HepG2 (cell line): ENCODE measurements around the gene NAT14. TPM values are rescaled to one million over a fixed set of nuclear protein-coding genes. Genes with fewer than 3 reads are reported as not detected.
A peak's percentile ranks its signal among the peaks of the same experiment; 100 is the strongest.

Experiments
- BRD4 ChIP-seq: sonication (generic); formaldehyde crosslinking; IDR thresholded peaks from 2 replicates; pipeline ENCODE4 v1.4.0; 2020; ENCODE audit warnings: missing genetic modification reagents
- FOXJ3 ChIP-seq: sonication (generic); formaldehyde crosslinking; IDR thresholded peaks from 2 replicates; pipeline ENCODE4 v1.4.0; 2020; ENCODE audit warnings: missing genetic modification reagents, mild to moderate bottlenecking, borderline replicate concordance
- JDP2 ChIP-seq: sonication (generic); formaldehyde crosslinking; IDR thresholded peaks from 2 replicates; pipeline ENCODE4 v1.8.1; 2022; ENCODE audit warnings: missing genetic modification reagents, borderline replicate concordance
- KAT7 ChIP-seq: IDR thresholded peaks from 2 replicates; pipeline ENCODE4 v1.6.1; 2018; ENCODE audit warnings: borderline replicate concordance, missing compliant biosample characterization
- POLR2AphosphoS5 ChIP-seq: IDR thresholded peaks from 2 replicates; pipeline ENCODE4 v1.6.1; 2012; ENCODE audit warnings: low read depth, low read length
- ZFP41 ChIP-seq: sonication (generic); formaldehyde crosslinking; IDR thresholded peaks from 2 replicates; pipeline ENCODE4 v1.4.0; 2020; ENCODE audit warnings: mild to moderate bottlenecking, missing genetic modification reagents, borderline replicate concordance
- ZNF550 ChIP-seq: sonication (generic); formaldehyde crosslinking; IDR thresholded peaks from 2 replicates; pipeline ENCODE4 v1.4.0; 2020; ENCODE audit warnings: mild to moderate bottlenecking, missing genetic modification reagents, borderline replicate concordance
- ZNF607 ChIP-seq: sonication (generic); formaldehyde crosslinking; IDR thresholded peaks from 2 replicates; pipeline ENCODE4 v1.5.1; 2020; ENCODE audit warnings: missing genetic modification reagents, mild to moderate bottlenecking, borderline replicate concordance
- polyA plus RNA-seq, 8 experiments: library from polyadenylated mRNA; depleted of rRNA in 3 of 8; stranded (reverse) in 7 of 8; unstranded in 1 of 8; fragments of >200 nt; fragmentation: Illumina TruSeq in 4 of 8; extraction: Trizol in 4 of 8; gene quantifications; 2 replicates each; pipeline versions ENCODE4 v1.2.1 to v1.2.3, GENCODE V29; 2011 to 2016; ENCODE audit warnings: low read depth in 4 of 8, missing spikeins in 1 of 8, mixed read lengths in 1 of 8; ENCODE audit not compliant: insufficient read depth in 1 of 8
- total RNA-seq, 5 experiments: library from RNA; depleted of rRNA; stranded (reverse); fragments of >200 nt; fragmentation: Illumina TruSeq; extraction: Trizol; gene quantifications; 2 replicates each; pipeline ENCODE4 v1.2.3, GENCODE V29; 2016; ENCODE audit warnings: low read depth in 1 of 5
- TF ChIP-seq, protein P1 (sequence below): sonication (generic); formaldehyde crosslinking; IDR thresholded peaks from 2 replicates; pipeline ENCODE4 v1.4.0; 2020; ENCODE audit warnings: mild to moderate bottlenecking, missing genetic modification reagents
- TF ChIP-seq, protein P2 (sequence below): sonication (generic); formaldehyde crosslinking; conservative IDR thresholded peaks from 2 replicates; pipeline ENCODE4 v1.8.0; 2022; ENCODE audit warnings: missing genetic modification reagents
- TF ChIP-seq, protein P3 (sequence below): sonication (generic); formaldehyde crosslinking; IDR thresholded peaks from 2 replicates; pipeline ENCODE4; 2020; ENCODE audit warnings: missing genetic modification reagents, mild to moderate bottlenecking, borderline replicate concordance
- TF ChIP-seq, protein P4 (sequence below): sonication (generic); formaldehyde crosslinking; IDR thresholded peaks from 2 replicates; pipeline ENCODE4 v1.4.0; 2020; ENCODE audit warnings: missing genetic modification reagents
- TF ChIP-seq, protein P5 (sequence below): IDR thresholded peaks from 2 replicates; pipeline ENCODE4 v1.6.1; 2016

NAT14 gene
- total and polyA plus RNA-seq, 2 of the 13 experiments (the other 11 are each of a cell fraction or from before 2014, with no cell fraction given) = 20.7 to 22.3 TPM

DNA sequence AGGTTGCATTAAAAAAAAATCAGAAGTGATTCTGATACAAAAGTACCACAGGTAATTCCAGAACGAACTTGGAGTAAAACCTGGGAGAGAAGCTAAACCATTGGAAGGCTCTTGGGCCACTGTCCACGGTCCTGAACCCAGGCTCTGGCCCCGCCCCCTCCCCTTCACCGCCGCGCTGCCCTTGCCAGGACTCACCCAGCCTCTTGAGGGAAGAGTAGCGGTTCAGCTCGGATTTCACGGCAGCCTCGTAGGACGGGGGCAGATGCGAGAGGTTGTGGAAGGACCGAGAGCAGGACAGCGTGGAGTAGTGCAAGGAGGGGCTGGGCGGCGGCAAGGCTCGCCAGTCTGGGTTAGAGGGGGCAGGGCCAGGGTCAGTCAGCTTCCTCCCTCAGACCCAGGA, 47.6 kb upstream of the NAT14 start (continued):
- TF ChIP-seq ZFP41 = no peak
- TF ChIP-seq KAT7 (CRISPR knock-in tag) = no peak
- no peak for TF ChIP-seq BRD4
- TF ChIP-seq FOXJ3 (CRISPR knock-in tag) = no peak
- no peak for TF ChIP-seq JDP2 (CRISPR knock-in tag)
- TF ChIP-seq, protein P1, sequence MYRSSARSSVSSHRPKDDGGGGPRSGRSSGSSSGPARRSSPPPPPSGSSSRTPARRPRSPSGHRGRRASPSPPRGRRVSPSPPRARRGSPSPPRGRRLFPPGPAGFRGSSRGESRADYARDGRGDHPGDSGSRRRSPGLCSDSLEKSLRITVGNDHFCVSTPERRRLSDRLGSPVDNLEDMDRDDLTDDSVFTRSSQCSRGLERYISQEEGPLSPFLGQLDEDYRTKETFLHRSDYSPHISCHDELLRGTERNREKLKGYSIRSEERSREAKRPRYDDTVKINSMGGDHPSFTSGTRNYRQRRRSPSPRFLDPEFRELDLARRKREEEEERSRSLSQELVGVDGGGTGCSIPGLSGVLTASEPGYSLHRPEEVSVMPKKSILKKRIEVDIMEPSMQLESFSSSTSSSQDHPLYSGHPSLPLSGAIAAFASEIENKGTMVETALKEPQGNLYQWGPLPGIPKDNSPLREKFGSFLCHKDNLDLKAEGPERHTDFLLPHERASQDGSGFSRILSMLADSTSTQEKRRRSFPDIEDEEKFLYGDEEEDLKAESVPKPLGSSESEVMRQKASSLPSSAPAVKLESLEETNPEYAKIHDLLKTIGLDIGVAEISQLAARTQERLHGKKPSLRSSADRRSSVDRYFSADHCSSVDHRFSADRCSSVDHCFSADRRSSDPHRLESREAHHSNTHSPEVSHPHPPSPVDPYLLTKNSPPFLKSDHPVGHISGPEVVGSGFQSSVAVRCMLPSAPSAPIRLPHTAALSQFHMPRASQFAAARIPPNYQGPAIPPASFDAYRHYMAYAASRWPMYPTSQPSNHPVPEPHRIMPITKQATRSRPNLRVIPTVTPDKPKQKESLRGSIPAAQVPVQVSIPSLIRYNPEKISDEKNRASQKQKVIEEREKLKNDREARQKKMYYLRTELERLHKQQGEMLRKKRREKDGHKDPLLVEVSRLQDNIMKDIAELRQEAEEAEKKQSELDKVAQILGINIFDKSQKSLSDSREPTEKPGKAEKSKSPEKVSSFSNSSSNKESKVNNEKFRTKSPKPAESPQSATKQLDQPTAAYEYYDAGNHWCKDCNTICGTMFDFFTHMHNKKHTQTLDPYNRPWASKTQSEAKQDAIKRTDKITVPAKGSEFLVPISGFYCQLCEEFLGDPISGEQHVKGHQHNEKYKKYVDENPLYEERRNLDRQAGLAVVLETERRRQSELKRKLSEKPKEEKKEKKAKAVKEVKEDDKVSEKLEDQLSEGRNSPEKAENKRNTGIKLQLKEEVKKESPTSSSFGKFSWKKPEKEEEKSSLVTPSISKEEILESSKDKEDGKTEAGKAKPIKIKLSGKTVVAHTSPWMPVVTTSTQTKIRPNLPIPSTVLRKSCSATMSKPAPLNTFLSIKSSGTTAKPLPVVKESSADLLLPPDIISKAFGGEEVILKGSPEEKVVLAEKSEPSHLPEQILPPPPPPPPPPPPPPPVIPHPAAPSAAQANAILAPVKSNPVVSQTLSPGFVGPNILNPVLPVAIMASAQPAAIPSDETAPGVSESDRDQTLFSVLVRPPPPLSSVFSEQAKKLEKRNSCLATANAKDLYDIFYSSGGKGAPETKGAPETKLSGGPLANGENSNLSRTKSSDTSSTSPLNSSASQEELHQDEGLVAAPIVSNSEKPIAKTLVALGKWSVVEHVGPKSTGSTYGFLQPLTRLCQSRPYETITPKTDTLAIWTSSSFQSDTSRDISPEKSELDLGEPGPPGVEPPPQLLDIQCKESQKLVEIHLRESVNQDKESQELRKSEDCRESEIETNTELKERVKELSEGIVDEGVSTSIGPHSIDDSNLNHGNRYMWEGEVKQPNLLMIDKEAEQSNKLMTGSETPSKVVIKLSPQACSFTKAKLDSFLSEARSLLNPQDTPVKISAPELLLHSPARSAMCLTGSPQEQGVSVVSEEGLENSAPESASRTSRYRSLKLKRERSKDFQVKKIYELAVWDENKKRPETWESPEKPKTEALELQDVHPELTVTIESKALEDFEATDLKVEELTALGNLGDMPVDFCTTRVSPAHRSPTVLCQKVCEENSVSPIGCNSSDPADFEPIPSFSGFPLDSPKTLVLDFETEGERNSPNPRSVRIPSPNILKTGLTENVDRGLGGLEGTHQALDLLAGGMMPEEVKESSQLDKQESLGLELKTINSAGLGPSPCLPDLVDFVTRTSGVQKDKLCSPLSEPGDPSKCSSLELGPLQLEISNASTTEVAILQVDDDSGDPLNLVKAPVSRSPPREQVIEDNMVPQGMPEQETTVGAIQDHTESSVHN (CRISPR knock-in tag) = no peak
- no peak for TF ChIP-seq POLR2AphosphoS5
- TF ChIP-seq ZNF607 (CRISPR knock-in tag) = no peak
- TF ChIP-seq, protein P2, sequence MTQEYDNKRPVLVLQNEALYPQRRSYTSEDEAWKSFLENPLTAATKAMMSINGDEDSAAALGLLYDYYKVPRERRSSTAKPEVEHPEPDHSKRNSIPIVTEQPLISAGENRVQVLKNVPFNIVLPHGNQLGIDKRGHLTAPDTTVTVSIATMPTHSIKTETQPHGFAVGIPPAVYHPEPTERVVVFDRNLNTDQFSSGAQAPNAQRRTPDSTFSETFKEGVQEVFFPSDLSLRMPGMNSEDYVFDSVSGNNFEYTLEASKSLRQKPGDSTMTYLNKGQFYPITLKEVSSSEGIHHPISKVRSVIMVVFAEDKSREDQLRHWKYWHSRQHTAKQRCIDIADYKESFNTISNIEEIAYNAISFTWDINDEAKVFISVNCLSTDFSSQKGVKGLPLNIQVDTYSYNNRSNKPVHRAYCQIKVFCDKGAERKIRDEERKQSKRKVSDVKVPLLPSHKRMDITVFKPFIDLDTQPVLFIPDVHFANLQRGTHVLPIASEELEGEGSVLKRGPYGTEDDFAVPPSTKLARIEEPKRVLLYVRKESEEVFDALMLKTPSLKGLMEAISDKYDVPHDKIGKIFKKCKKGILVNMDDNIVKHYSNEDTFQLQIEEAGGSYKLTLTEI = no peak
- TF ChIP-seq, protein P3, sequence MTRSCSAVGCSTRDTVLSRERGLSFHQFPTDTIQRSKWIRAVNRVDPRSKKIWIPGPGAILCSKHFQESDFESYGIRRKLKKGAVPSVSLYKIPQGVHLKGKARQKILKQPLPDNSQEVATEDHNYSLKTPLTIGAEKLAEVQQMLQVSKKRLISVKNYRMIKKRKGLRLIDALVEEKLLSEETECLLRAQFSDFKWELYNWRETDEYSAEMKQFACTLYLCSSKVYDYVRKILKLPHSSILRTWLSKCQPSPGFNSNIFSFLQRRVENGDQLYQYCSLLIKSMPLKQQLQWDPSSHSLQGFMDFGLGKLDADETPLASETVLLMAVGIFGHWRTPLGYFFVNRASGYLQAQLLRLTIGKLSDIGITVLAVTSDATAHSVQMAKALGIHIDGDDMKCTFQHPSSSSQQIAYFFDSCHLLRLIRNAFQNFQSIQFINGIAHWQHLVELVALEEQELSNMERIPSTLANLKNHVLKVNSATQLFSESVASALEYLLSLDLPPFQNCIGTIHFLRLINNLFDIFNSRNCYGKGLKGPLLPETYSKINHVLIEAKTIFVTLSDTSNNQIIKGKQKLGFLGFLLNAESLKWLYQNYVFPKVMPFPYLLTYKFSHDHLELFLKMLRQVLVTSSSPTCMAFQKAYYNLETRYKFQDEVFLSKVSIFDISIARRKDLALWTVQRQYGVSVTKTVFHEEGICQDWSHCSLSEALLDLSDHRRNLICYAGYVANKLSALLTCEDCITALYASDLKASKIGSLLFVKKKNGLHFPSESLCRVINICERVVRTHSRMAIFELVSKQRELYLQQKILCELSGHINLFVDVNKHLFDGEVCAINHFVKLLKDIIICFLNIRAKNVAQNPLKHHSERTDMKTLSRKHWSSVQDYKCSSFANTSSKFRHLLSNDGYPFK (CRISPR knock-in tag) = no peak
- TF ChIP-seq, protein P4, sequence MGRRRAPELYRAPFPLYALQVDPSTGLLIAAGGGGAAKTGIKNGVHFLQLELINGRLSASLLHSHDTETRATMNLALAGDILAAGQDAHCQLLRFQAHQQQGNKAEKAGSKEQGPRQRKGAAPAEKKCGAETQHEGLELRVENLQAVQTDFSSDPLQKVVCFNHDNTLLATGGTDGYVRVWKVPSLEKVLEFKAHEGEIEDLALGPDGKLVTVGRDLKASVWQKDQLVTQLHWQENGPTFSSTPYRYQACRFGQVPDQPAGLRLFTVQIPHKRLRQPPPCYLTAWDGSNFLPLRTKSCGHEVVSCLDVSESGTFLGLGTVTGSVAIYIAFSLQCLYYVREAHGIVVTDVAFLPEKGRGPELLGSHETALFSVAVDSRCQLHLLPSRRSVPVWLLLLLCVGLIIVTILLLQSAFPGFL (CRISPR knock-in tag) = no peak
- TF ChIP-seq ZNF550 = no peak
- TF ChIP-seq, protein P5, sequence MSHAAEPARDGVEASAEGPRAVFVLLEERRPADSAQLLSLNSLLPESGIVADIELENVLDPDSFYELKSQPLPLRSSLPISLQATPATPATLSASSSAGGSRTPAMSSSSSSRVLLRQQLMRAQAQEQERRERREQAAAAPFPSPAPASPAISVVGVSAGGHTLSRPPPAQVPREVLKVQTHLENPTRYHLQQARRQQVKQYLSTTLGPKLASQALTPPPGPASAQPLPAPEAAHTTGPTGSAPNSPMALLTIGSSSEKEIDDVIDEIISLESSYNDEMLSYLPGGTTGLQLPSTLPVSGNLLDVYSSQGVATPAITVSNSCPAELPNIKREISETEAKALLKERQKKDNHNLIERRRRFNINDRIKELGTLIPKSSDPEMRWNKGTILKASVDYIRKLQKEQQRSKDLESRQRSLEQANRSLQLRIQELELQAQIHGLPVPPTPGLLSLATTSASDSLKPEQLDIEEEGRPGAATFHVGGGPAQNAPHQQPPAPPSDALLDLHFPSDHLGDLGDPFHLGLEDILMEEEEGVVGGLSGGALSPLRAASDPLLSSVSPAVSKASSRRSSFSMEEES (CRISPR knock-in tag) = peak; percentile 77
